ENCODE results near the gene PPRC1. TPM values are rescaled to one million over a fixed set of nuclear protein-coding genes. Genes with fewer than 3 reads are reported as not detected.

The PPRC1 gene
- polyA plus RNA-seq, 1 donor from 2014 or later: 6.0 TPM

- Histone ChIP-seq H3K27ac (ENCODE audit: low read length) (no peak overlapping the region), H3K27me3 (ENCODE audit: insufficient read depth, low read depth, low read length) (no peaks in the 10 kb centered on the region), H2AFZ (ENCODE audit: low read depth, low read length) (no peak overlapping the region), H3K4me2 (ENCODE audit: low read length) (no peak overlapping the region), H3K9ac (ENCODE audit: low read length) (no peak overlapping the region), H3F3A (ENCODE audit: insufficient read depth, low read length, poor library complexity, severe bottlenecking) (no peaks in the 10 kb centered on the region), H3K9me2 (ENCODE audit: insufficient read depth, low read length) (no peaks in the 10 kb centered on the region), H4K20me1 (ENCODE audit: insufficient read depth) (no peaks in the 10 kb centered on the region), H3K4me3 (ENCODE audit: low read length) (no peak overlapping the region), H3K79me2 (replicated peaks; ENCODE audit: insufficient read depth, low read length) (no peaks in the 10 kb centered on the region), H3K9me3 (ENCODE audit: low read length) (peaks cover 3% of the 10 kb centered on the region), H3K36me3 (ENCODE audit: insufficient read depth, low read length) (no peaks in the 10 kb centered on the region)
- TF ChIP-seq POLR2AphosphoS5 (IDR thresholded peaks at IDR 0.05) (no peak), CTCF (IDR thresholded peaks at IDR 0.05; ENCODE audit: poor library complexity, severe bottlenecking) (no peak), EZH2 (IDR thresholded peaks at IDR 0.05; ENCODE audit: borderline replicate concordance, insufficient read depth, low read length, poor library complexity, severe bottlenecking) (no peak), RAD21 (conservative IDR thresholded peaks at IDR 0.05) (no peak), EP300 (conservative IDR thresholded peaks at IDR 0.05; ENCODE audit: poor library complexity, severe bottlenecking) (no peak), REST (IDR thresholded peaks at IDR 0.05; ENCODE audit: borderline replicate concordance) (no peak), MXI1 (conservative IDR thresholded peaks at IDR 0.05; ENCODE audit: poor library complexity, severe bottlenecking) (no peak), TAF1 (IDR thresholded peaks at IDR 0.05; ENCODE audit: low read depth) (no peak), SMC3 (conservative IDR thresholded peaks at IDR 0.05; ENCODE audit: poor library complexity) (no peak)
These were observed 64.1 kb downstream of the PPRC1 start for GRCh38 chr10:102196893-102197292.

DNA sequence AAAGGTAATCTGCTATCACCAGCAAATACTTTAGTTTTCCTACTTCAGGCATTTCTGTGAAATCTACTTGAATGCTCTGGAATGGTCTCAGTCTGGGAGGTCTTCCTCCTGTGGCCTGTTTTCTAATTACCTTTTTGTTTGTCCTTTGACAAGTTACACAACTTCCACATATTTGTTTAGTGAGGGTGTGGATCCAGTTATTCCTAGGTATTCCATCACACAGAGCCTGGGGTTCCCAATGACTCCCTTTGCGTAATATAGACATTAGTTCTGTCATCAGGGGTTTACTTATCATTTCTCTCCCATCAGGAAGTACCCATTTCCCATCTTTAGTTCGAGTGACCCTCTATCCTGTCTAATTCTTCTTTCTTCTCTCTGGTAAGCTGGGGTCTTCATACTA lies 65.2 kb downstream of the PPRC1 start:
- H3K4me2 ChIP-seq (ENCODE audit: low read length): no peak overlapping the region
- H3K36me3 ChIP-seq (ENCODE audit: insufficient read depth, low read length): no peaks in the 10 kb centered on the region
- H3K9ac ChIP-seq (ENCODE audit: low read length): no peak overlapping the region
- no peaks in the 10 kb centered on the region for H3K9me2 ChIP-seq (ENCODE audit: insufficient read depth, low read length)
- no peaks in the 10 kb centered on the region for H3K79me2 ChIP-seq (replicated peaks; ENCODE audit: insufficient read depth, low read length)
- H3F3A ChIP-seq (ENCODE audit: insufficient read depth, low read length, poor library complexity, severe bottlenecking): no peaks in the 10 kb centered on the region
- no peaks in the 10 kb centered on the region for H3K9me3 ChIP-seq (ENCODE audit: low read length)
- no peaks in the 10 kb centered on the region for H3K27me3 ChIP-seq (ENCODE audit: insufficient read depth, low read depth, low read length)
- TF ChIP-seq RAD21 (conservative IDR thresholded peaks at IDR 0.05): no peak
- TF ChIP-seq TAF1 (IDR thresholded peaks at IDR 0.05; ENCODE audit: low read depth): no peak
- no peak for TF ChIP-seq EP300 (conservative IDR thresholded peaks at IDR 0.05; ENCODE audit: poor library complexity, severe bottlenecking)
- TF ChIP-seq EZH2 (IDR thresholded peaks at IDR 0.05; ENCODE audit: borderline replicate concordance, insufficient read depth, low read length, poor library complexity, severe bottlenecking): no peak
- TF ChIP-seq POLR2AphosphoS5 (IDR thresholded peaks at IDR 0.05): no peak
- no peak for TF ChIP-seq CTCF (IDR thresholded peaks at IDR 0.05; ENCODE audit: poor library complexity, severe bottlenecking)
- no peak for TF ChIP-seq REST (IDR thresholded peaks at IDR 0.05; ENCODE audit: borderline replicate concordance)
- no peak for TF ChIP-seq SMC3 (conservative IDR thresholded peaks at IDR 0.05; ENCODE audit: poor library complexity)
- no peak for TF ChIP-seq MXI1 (conservative IDR thresholded peaks at IDR 0.05; ENCODE audit: poor library complexity, severe bottlenecking)
- no peak overlapping the region for H3K4me3 ChIP-seq (ENCODE audit: low read length)
- H4K20me1 ChIP-seq (ENCODE audit: insufficient read depth): no peaks in the 10 kb centered on the region
- no peak overlapping the region for H3K27ac ChIP-seq (ENCODE audit: low read length)
- H2AFZ ChIP-seq (ENCODE audit: low read depth, low read length): no peak overlapping the region
